ENCODE data around the gene ZNF484.
"Not testable (repeated sequence)": the region's sequence is repeated elsewhere in the genome, so short reads cannot be mapped to it uniquely, and the experiment has no call there.

Gene ZNF484

DNA sequence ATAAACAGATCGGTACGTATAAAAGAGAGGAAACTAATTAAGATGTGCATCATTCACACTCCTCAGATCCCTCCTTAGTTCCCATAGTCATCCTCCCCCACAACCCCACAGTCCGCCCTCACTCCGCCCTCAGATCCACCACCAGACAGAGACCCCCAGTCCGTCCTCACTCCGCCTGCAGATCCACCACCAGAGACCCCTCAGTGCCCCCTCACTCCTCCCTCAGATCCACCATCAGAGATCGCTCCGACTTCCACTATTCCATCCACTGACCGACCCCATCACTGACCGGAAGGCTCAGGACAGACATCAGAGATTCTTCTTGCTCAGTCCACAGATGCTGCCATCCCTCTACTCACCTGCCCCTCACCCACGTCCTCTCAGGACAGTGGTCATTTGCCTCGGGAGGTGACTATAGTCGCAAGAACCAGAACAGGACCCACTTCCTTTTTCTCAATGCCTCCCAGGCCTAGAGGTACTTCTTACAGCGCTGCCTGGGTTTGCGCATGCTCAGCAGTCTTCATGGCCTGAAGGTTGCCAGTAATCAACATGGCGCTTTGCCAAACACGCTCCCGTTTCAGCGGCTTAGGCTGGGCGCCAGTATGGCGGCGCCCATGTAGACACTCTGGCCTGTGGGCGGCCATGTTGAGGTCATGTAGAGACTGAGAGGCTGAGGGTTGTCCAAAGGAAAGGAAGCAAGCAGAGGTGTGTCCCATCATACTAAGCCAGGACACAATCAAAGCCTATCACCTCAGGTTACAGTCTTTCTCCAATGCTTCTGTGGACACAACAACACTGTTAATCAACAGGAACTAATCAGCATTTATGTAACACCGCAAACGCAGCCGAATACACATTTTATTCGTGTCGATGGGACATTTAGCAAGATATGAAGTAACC is at the start of gene ZNF484:
Gene ZNF484, minus strand, starts transcription at position 508 of the 900 bp plus-strand sequence. CDS start 3,009 bp downstream, outside the sequence.
- peak; percentile 96 for DNase-seq (ENCODE audit: low spot score)

- no peak for DNase-seq (ENCODE audit: low spot score)
Measured at GRCh38 chr9:92920437-92920836, 42.6 kb upstream of the ZNF484 start.

- no peak for DNase-seq (ENCODE audit: low spot score)
Measured at GRCh38 chr9:92917176-92917800, 39.5 kb upstream of the ZNF484 start.

GRCh38 chr9:92911511-92912475 is 34.0 kb upstream of the ZNF484 start:
- no peak for DNase-seq (ENCODE audit: low spot score)

DNA sequence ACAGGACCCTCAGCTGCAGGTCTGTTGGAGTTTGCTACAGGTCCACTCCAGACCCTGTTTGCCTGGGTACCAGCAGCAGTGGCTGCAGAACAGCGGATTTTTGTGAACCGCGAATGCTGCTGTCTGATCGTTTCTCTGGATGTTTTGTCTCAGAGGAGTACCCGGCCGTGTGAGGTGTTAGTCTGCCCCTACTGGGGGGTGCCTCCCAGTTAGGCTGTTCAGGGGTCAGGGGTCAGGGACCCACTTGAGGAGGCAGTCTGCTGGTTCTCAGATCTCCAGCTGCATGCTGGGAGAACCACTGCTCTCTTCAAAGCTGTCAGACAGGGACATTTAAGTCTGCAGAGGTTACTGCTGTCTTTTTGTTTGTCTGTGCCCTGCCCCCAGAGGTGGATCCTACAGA is 27.3 kb upstream of the ZNF484 start:
- DNase-seq (ENCODE audit: low spot score), result not testable (repeated sequence)

DNA sequence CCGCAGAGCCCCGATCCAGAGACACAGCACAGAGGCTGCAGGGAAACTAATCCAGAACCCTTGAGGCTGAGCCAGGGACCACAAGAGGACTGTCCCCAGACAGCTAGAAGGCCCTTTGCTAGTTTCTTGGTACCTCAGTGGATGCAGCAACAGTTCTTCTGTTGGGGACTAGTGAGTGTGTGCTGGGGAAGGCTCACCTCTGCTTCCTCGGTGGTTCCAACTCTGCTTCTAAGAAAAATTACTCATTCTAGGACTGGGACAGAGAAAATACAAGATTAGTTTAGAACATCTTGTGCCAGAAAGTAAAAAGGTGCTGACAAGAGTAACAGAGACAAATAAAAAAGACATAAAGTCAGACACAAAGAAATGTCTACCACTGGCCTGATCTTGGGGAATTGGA is 19.5 kb upstream of the ZNF484 start:
- no peak for DNase-seq (ENCODE audit: low spot score)

- DNase-seq (ENCODE audit: low spot score), result no peak
Measured at GRCh38 chr9:92895812-92896436, 18.1 kb upstream of the ZNF484 start.

GRCh38 chr9:92894711-92895362 is 17.0 kb upstream of the ZNF484 start:
- DNase-seq (ENCODE audit: low spot score), result no peak

DNA sequence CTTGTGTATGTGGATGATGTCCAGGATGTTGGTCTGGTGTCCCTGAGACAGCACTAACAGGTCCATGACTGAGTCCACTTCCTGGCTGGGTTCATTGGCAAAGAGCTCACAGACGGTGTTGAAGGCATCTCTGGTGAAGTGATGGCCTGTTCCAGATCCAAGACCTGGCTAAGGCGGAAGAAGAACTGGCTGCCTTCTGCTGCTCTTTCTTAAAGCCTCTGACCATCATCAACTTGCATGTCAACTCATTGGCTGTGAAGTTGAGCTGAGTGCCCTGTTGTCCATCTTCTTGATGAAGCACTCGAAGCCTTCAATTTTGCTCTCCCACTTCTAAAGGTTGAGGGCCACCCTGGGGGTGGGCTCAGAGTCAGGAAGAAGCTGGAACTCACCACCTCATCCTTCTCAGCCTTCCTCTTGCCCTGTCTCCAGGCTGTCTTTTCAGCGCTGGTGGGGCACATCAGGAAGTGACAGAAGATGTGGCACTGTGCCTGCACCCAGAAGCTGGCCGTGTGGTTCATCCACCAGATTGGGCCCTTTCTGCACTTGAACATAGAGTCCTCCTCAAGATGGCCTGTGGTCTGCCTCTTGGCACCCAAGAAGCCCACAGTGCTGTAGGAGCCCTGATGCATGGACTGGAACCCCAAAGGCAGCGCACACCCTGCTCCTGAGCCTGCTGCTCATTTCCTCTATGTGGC is 16.2 kb upstream of the ZNF484 start:
- not testable (repeated sequence) for DNase-seq (ENCODE audit: low spot score)

DNA sequence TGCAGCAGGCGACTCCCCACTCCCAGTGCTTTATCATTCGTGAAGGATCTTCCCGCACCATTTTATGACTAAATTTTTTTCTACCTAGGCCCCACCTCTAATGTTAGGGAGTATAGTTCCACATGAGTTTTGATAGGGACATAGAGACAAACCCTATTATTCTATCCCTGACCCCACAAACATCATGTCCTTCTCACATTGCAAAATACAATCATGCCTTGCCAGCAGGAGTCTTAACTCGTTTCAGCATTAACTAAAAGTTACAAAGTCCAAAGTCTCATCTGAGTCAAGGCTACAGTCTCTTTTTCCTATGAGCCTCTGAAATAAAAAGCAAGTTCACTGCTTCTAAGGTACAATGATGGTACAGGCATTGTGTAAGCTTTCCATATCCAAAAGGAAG is 14.4 kb upstream of the ZNF484 start:
- DNase-seq (ENCODE audit: low spot score), result not testable (repeated sequence)

DNA sequence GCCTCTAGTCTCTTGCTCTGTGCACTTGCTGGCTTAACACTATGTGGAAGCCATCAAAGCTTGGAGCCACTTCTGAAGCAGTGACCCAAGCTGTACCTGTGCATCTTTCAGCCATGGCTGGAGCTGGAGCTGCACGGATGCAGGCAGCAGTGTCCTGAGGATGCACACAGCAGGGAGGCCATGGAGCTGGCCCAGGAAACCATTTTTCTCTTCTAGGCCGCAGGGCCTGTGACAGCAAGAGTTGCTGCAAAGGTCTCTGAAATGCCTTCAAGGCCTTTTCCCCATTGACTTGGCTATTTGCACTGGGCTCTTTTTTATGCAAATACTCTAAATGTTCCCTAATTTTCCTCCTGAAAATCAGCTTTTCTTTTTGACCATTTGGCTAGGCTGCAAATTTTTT is 12.9 kb upstream of the ZNF484 start:
- no peak for DNase-seq (ENCODE audit: low spot score)

- no peak for DNase-seq (ENCODE audit: low spot score)
Measured at GRCh38 chr9:92887880-92888338, 10.1 kb upstream of the ZNF484 start.

GRCh38 chr9:92886846-92887610 is 9.2 kb upstream of the ZNF484 start:
- DNase-seq (ENCODE audit: low spot score), result not testable (repeated sequence)

GRCh38 chr9:92883666-92884405 is 6.0 kb upstream of the ZNF484 start:
- DNase-seq (ENCODE audit: low spot score), result not testable (repeated sequence)

DNA sequence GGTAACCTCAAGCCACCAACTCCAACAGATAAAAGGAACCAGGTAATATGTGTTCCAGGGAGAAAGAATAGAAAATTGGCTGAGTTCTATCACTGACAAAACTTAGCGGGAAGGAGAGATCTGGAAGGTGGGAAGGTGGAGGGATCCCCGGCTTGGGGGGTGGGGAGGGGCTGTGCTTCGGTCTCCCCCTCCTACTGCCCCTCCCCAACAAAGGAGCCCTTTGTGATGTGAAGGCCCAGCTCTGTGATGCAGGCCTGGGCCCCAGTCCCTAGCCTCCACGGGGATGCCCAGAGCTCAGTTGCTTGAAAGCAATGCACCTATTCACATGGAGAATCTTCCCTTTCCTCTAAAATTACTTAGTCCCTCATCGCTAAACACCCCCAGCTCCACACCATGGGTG is 4.4 kb upstream of the ZNF484 start:
- no peak for DNase-seq (ENCODE audit: low spot score)

DNA sequence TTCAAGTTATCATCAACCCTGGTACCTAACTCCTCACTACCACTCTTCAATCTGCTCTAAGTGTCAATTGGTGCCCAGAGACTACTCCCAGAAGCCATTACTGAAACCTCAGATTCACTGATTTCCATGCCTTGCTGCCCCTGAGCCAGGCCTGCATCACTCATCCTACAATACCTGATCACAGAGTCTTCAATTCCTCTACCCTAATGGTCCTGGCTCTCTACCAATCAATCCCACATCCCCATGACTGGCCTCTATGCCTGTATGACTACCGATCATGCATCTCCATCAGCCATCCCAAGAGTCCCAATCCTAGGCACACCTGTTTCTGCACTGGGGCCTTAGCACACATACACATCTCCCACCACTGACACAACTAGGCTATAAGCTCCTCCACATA is 2.5 kb downstream of the ZNF484 start:
- DNase-seq (ENCODE audit: low spot score), result no peak

DNA sequence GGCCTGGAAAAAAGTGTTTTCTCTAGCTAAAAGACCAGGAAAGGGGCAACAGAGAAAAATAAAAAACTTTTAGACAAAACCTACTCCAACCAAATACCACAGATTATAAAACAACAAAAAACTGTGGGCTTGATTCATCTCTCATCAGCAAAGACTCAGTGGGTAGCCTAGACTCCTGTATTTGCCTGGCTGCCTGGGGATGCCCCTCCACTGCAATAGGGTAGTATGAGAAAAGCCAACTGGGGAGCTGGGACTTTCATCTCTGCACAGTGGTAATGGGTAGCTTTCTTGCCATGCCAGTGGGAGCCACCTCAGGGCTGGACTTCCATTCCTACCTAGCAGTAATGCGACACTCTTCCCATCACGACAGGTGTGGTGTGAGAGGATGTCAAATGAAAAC is 7.5 kb downstream of the ZNF484 start:
- DNase-seq (ENCODE audit: low spot score), result no peak

DNA sequence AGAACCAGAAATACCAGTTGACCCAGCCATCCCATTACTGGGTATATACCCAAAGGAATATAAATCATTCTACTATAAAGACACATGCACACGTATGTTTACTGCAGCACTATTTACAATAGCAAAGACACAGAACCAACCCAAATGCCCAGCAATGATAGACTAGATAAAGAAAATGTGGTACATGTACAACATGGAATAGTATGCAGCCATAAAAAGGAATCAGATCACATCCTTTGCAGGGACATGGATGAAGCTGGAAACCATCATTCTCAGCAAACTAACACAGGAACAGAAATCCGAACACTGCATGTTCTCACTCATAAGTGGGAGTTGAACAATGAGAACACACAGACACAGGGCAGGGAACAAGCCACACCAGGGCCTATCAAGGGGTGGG is 11.2 kb downstream of the ZNF484 start:
- DNase-seq (ENCODE audit: low spot score), result not testable (repeated sequence)

- no peak for DNase-seq (ENCODE audit: low spot score)
Measured at GRCh38 chr9:92864152-92864551, 13.7 kb downstream of the ZNF484 start.
